Left renal pelvis (tissue), 4 donors: Measurements from ENCODE around the gene ADCY7. TPM values are rescaled to one million over a fixed set of nuclear protein-coding genes. Genes with fewer than 3 reads are reported as not detected.

Experiments used
- DNase-seq, 4 donors: peaks; one replicate each; pipeline ENCODE4 v3.0.0-alpha.2; 2013; ENCODE audit warnings: low read depth in 4 of 4, low spot score in 3 of 4
- polyA plus RNA-seq, 4 donors: library from polyadenylated mRNA; unstranded; fragments of 120-200 nt; gene quantifications; one replicate each; pipeline ENCODE4 v1.2.1, GENCODE V29; 2013; ENCODE audit not compliant: insufficient read length in 4 of 4

The ADCY7 gene
- polyA plus RNA-seq, 4 donors: 5.2 to 9.9 (median 5.7) TPM

DNA sequence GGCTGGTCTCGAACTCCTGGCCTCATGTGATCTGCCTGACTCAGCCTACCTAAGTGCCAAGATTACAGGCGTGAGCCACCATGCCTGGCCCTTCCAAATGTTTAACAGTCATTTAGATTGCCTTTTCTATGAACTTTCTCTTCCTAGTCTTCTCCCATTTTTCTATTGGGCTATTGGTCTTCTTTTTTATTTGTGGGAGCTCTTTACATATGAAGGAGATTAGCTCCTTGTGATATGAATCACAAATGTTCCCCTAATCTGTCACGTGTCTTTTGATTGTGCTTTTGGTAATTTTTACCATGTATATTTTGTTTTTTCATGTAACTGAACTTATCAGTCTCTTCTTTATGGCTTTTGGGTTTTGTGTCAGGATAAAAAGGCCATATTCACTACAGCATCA, 11.9 kb downstream of the ADCY7 start:
- DNase-seq: no peak

DNA sequence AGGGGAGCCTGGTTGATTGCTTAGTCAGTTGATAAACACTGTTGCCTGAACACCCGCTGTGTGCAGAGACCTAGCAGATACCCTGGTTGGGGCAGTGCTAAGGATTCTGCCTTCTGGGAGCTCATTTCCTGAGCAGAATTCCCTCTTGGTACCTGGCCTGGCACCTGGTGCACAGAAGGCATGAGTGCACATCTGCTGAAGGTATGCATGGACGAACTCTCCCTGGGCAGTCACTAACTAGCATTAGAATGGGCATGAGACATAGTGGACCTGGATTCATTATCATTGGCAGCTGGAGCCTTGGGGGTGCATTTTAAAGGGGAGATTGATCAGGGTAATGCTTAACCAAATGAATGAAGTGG, 13.1 kb downstream of the ADCY7 start:
- no peak for DNase-seq

- no peak for DNase-seq
Observed at GRCh38 chr16:50280932-50281331, 14.6 kb downstream of the ADCY7 start.

DNA sequence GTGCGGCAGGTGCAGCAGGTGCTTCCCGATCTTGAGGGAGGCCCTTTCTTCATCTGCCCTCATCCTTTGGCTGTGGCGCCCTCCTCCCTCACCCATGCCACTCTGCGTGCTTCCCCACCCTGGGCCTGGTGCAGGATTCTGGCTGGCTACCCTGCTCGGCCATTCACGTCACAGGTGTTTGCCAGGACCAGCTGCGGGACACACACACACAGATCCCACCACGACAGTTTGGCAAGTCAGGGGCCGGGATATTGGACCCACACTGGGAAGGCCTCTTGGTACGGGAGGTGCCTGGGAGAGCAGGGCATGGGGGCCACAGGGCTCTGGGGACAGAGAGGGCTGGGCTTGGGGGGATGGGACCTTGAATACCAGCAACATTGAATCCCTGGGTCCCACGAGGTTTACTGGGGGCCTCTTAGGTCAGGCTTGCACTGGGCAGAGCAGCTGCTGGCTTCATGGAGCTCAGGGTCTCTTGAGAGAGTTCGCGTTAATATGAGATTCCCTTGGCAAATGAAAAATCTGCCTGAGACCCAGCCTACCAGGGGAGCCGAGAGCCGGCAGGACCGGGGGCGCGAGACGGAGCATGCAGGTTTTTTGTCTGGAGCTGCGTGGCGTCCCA, 15.1 kb downstream of the ADCY7 start:
- DNase-seq: no peak

DNA sequence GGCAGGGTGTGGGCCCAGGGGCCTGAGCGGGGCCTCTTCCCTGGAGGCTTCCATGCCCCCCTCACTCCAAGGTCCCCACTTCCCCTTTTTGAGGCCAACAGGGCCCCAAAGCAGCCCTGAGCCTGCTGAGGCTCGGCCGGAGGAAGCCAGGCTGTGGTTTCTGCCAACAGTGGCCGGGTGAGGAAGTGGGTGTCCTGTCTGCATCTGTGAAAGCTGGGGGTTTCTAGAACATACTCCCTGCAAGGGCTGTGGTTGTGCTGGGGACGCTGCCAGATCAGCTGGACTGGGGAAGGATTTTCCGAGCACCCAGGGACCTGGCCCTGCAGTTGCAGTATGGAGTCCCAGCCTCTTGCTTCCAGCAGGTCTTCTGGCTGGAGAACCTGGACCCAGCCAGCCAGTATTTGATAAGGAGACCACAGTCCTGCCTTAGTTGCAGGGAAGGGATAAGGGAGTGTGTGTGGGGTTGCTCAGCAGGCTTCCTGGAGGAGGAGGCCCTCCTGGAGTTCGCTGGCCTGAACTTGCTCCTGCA, 15.7 kb downstream of the ADCY7 start:
- DNase-seq: no peak

DNA sequence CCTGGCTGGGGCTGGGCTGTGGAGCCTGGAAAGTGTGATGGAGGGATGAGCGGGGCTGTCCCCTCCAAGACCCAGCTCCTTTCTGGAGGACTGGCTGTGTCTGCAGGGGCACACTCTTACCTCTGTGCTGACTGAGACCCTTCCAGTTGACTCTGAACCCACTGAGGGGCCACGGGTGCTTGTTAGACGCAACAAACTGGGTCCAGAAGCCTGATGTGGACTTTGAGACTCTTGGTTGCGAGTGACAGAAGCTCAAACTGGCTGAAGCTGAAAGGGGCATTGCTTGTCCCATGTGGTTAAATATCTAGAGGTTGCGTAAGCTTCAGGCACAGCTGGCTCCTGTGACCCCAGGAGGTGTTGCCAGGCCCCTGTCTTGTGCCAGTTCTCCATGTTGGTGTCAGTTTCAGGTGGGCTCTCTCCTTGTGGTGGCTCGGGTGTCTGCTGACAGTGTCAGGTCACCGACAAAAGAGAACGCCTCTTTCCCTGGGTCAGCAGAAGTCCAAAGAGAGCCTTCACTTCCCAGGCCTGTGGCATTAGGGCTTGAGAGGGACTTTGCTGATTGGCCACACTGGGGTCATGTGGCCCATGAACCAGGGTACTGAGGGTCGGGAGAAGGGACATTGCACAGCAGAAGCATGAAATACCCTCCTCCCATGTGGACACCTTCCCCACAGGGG, 16.7 kb downstream of the ADCY7 start:
- DNase-seq: no peak

DNA sequence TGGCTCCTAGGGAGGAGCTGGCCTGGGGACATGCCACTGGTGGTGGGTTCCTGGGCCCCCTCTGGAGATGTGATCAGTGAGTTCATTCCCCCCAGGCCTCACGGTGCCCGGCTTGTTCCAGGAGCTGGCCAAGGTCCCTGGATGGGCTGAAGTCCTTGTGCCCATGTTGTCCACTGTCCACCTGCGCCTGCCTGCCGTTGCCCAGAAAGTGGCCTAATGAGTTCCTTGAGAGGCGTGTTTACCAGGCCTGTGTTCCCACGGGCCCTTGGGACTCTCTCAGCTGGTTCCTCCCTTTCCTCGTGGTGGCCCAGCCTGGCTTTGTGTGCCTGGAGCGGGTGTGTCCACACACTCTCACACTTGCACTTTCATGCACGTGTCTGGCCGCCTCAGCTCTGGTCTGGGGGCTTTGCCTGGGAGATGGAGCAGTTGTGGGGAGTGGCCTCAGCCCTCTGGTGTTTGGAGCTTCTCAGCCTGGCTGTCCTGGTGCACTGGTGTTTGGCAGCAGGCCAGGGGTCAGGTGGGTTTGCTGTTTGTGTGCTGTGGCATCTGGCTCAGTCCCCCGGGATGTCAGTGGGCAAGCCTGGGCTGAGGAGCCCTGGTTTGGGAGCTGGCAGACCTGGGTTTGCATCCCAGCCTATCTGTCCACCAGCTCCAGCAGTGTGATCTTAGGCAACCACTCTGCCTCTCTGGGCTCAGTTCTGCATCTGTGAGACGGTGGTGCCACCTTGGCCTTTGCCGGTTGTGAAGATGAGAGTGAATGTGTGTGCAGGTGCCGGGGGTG, 18.0 kb downstream of the ADCY7 start:
- DNase-seq: no peak

DNA sequence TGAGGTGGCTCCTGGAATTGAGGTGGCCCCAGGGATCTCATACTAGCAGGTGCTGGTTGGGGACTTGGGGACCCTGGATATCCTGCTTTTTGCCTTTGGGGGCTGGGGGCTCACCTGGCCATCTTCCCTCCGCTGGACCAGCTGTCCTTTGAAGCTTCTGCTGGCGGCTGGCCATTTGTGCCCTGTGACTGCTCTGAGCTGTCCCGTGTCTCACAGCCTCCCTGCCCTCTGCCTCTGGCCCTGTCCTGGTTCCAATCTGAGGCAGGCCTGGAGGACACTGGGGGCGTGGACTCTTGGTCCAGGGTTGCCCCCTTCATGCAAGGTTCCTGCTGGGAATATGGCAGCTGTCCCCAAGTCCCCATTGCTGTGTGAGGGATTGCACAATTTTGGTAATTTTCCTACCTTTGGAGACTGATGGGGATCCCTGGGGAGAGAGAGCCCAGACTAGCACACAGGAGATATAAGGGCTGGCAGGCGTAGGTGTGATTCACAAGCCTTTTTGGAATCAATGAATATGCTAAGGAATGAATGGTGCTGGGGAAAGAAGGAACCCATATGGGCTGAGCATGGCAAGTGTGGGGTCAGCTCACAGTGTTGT, 19.2 kb downstream of the ADCY7 start:
- DNase-seq: no peak

- no peak for DNase-seq
Observed at GRCh38 chr16:50286681-50287080, 20.3 kb downstream of the ADCY7 start.

DNA sequence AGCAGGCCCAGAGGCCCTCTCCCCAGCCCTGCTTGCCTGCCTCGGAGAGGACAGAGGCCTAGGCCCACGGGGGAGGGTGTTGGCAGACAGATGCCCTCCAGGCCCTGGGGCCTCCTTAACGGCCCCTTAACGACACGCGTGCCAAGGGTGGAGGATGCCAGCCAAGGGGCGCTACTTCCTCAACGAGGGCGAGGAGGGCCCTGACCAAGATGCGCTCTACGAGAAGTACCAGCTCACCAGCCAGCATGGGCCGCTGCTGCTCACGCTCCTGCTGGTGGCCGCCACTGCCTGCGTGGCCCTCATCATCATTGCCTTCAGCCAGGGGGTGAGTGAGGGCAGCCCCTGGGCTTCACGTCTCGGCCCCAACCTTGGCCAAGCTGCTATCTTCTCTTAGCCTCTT, 21.7 kb downstream of the ADCY7 start:
- no peak for DNase-seq

- DNase-seq: no peak
Observed at GRCh38 chr16:50288920-50289319, 22.6 kb downstream of the ADCY7 start.

- DNase-seq: no peak
Observed at GRCh38 chr16:50289950-50290764, 23.8 kb downstream of the ADCY7 start.

GRCh38 chr16:50290856-50291255, 24.5 kb downstream of the ADCY7 start:
- DNase-seq: no peak

GRCh38 chr16:50291719-50292565, 25.6 kb downstream of the ADCY7 start:
- DNase-seq: no peak

DNA sequence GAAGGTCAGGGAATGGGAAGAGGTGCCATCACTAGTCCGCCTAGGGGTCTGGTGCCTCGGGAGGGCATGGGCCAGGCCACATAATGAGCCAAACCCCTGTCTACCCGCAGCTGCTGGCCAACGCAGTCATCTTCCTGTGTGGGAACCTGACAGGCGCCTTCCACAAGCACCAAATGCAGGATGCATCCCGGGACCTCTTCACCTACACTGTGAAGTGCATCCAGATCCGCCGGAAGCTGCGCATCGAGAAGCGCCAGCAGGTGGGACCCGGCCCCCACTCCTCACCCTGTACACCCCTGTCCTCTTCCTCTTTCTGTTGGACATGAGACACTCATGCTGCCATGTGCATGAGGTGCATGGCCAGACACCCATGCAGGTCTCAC, 26.2 kb downstream of the ADCY7 start:
- DNase-seq: no peak

- DNase-seq: no peak
Observed at GRCh38 chr16:50293041-50293783, 26.9 kb downstream of the ADCY7 start.

- DNase-seq: no peak
Observed at GRCh38 chr16:50293994-50294855, 27.9 kb downstream of the ADCY7 start.

DNA sequence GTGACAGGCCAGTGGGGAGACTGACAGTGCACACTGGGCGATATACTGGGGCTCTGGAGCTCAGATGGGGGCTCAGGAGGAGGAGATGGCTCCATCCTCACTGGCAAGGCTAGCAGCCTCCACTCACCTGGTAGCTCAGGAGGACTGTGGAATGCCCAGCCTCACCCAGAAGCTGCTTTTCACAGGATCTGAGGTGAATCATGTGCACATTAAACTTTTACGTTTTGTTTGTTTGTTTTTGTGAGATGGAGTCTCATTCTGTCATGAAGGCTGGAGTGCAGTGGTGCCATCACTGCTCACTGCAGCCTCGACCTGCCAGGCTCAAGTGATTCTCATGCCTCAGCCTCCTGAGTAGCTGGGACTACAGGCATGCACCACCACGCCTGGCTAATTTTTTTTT, 28.6 kb downstream of the ADCY7 start:
- no peak for DNase-seq
